Endothelial cell (in vitro differentiated cells): ENCODE measurements around the gene ZNF729. TPM values are rescaled to one million over a fixed set of nuclear protein-coding genes. Genes with fewer than 3 reads are reported as not detected.

Experiments
- DNase-seq: peaks from one replicate; pipeline ENCODE4 v3.0.0; 2021; ENCODE audit warnings: low spot score
- H3K27ac Mint-ChIP-seq: one replicate; pipeline ENCODE4 v1.8.0; 2021; ENCODE audit warnings: mixed read lengths, inconsistent platforms; ENCODE audit not compliant: unreplicated experiment
- H3K27me3 Mint-ChIP-seq: one replicate; pipeline ENCODE4 v1.8.0; 2021; ENCODE audit warnings: mild to moderate bottlenecking, moderate library complexity, mixed read lengths, inconsistent platforms; ENCODE audit not compliant: unreplicated experiment
- H3K36me3 Mint-ChIP-seq: one replicate; pipeline ENCODE4 v1.8.0; 2021; ENCODE audit warnings: mild to moderate bottlenecking, low read depth, mixed read lengths, inconsistent platforms; ENCODE audit not compliant: unreplicated experiment
- H3K4me1 Mint-ChIP-seq: one replicate; pipeline ENCODE4 v1.8.0; 2021; ENCODE audit warnings: mild to moderate bottlenecking, mixed read lengths, inconsistent platforms; ENCODE audit not compliant: unreplicated experiment
- H3K4me3 Mint-ChIP-seq: one replicate; pipeline ENCODE4 v1.8.0; 2021; ENCODE audit warnings: mild to moderate bottlenecking, mixed read lengths, inconsistent platforms; ENCODE audit not compliant: unreplicated experiment
- H3K9me3 Mint-ChIP-seq: one replicate; pipeline ENCODE4 v1.8.0; 2021; ENCODE audit warnings: mixed read lengths, inconsistent platforms; ENCODE audit not compliant: unreplicated experiment
- long read RNA-seq: library from polyadenylated mRNA; unstranded; transcript quantifications from one replicate; pipeline ENCODE4 v2.0.0, GENCODE V29; 2020; ENCODE audit not compliant: unreplicated experiment
- total RNA-seq: library from RNA; stranded (reverse); fragmentation: NEBNext Ultra II Directional; extraction: Animal tissue kit (Norgen Biotek cat#: 25700); gene quantifications from one replicate; pipeline ENCODE4 v1.2.1, GENCODE V29; 2021; ENCODE audit not compliant: unreplicated experiment
- TF ChIP-seq, protein P1 (sequence below): fragments of 200-600 bp; sonication (generic); IDR thresholded peaks from one replicate; pipeline ENCODE4 v1.5.0; 2021; ENCODE audit warnings: antibody characterized with exemption; ENCODE audit not compliant: unreplicated experiment

ZNF729 gene
- total RNA-seq = not detected
- long read RNA-seq = 0 reads

GRCh38 chr19:22286151-22286810 lies at the start of gene ZNF729:
Gene ZNF729, plus strand, starts transcription at chr19:22286441. Its CDS starts 85 bp downstream, at chr19:22286526.
- Mint-ChIP-seq H3K4me3 (no peak within 1 kb of the TSS), H3K9me3 (peaks cover 24% of the 10 kb centered on the region), H3K36me3 (peaks cover 5% of the 10 kb centered on the region), H3K4me1 (no peaks in the 10 kb centered on the region), H3K27me3 (no peaks in the 10 kb centered on the region), H3K27ac (no peak within 1 kb of the TSS)
- DNase-seq = no peak
- TF ChIP-seq, protein P1, sequence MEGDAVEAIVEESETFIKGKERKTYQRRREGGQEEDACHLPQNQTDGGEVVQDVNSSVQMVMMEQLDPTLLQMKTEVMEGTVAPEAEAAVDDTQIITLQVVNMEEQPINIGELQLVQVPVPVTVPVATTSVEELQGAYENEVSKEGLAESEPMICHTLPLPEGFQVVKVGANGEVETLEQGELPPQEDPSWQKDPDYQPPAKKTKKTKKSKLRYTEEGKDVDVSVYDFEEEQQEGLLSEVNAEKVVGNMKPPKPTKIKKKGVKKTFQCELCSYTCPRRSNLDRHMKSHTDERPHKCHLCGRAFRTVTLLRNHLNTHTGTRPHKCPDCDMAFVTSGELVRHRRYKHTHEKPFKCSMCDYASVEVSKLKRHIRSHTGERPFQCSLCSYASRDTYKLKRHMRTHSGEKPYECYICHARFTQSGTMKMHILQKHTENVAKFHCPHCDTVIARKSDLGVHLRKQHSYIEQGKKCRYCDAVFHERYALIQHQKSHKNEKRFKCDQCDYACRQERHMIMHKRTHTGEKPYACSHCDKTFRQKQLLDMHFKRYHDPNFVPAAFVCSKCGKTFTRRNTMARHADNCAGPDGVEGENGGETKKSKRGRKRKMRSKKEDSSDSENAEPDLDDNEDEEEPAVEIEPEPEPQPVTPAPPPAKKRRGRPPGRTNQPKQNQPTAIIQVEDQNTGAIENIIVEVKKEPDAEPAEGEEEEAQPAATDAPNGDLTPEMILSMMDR = no peak

- Mint-ChIP-seq H3K4me1 (no peaks in the 10 kb centered on the region), H3K36me3 (peaks cover 18% of the 10 kb centered on the region), H3K27me3 (peaks cover 2% of the 10 kb centered on the region), H3K4me3 (no peak overlapping the region), H3K27ac (no peak overlapping the region), H3K9me3 (peaks cover 35% of the 10 kb centered on the region)
- TF ChIP-seq, protein P1 = no peak
- no peak for DNase-seq
Observed at GRCh38 chr19:22256856-22257255, 29.4 kb upstream of the ZNF729 start.

GRCh38 chr19:22257381-22257780 lies 28.9 kb upstream of the ZNF729 start:
- no peaks in the 10 kb centered on the region for H3K4me1 Mint-ChIP-seq
- DNase-seq = no peak
- H3K27me3 Mint-ChIP-seq = peaks cover 2% of the 10 kb centered on the region
- H3K36me3 Mint-ChIP-seq = peaks cover 18% of the 10 kb centered on the region
- TF ChIP-seq, protein P1 = no peak
- no peak overlapping the region for H3K4me3 Mint-ChIP-seq
- no peak overlapping the region for H3K27ac Mint-ChIP-seq
- peaks cover 40% of the 10 kb centered on the region for H3K9me3 Mint-ChIP-seq

- H3K27me3 Mint-ChIP-seq = peaks cover 2% of the 10 kb centered on the region
- H3K9me3 Mint-ChIP-seq = peaks cover 41% of the 10 kb centered on the region
- TF ChIP-seq, protein P1 = no peak
- no peaks in the 10 kb centered on the region for H3K4me1 Mint-ChIP-seq
- H3K36me3 Mint-ChIP-seq = peaks cover 18% of the 10 kb centered on the region
- no peak overlapping the region for H3K4me3 Mint-ChIP-seq
- DNase-seq = no peak
- no peak overlapping the region for H3K27ac Mint-ChIP-seq
Observed at GRCh38 chr19:22257916-22258315, 28.3 kb upstream of the ZNF729 start.

DNA sequence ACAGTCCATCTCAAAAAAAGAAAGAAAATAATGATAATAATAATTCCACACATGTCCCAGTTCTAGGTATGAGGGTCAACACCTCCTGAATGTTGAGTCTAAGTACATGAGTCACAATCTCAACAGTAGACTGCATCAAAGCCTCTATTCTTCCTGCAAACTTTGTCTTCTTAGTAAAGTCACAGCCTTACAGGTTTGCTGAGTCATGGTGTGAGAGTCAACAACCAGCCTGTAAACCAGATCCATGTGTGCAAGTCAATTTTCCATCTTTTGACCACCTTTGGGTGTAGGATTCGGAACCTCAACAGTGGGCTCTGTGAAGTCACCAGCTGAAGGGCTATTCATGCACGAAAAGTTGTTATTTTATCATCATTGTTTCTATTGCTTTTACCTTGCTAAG lies 25.7 kb upstream of the ZNF729 start:
- TF ChIP-seq, protein P1 = no peak
- Mint-ChIP-seq H3K36me3 (peaks cover 18% of the 10 kb centered on the region), H3K4me1 (no peaks in the 10 kb centered on the region), H3K27me3 (peaks cover 2% of the 10 kb centered on the region), H3K27ac (no peak overlapping the region), H3K9me3 (peaks cover 50% of the 10 kb centered on the region), H3K4me3 (no peak overlapping the region)
- no peak for DNase-seq
